Hepatocyte (in vitro differentiated cells): ENCODE results near the gene CDC42BPB. TPM values are rescaled to one million over a fixed set of nuclear protein-coding genes. Genes with fewer than 3 reads are reported as not detected.

Experiments used
- DNase-seq: peaks from one replicate; pipeline ENCODE4 v3.0.0-alpha.2; 2016; ENCODE audit warnings: low spot score
- H2AFZ ChIP-seq: fragments of 200-600 bp; sonication (generic); 2 replicates; pipeline ENCODE4 v1.6.0; 2016; ENCODE audit warnings: antibody characterized with exemption, mild to moderate bottlenecking
- H3K27ac ChIP-seq: fragments of 200-600 bp; sonication (generic); 2 replicates; pipeline ENCODE4 v1.5.1; 2016; ENCODE audit warnings: mild to moderate bottlenecking
- H3K27me3 ChIP-seq: fragments of 200-600 bp; sonication (generic); 2 replicates; pipeline ENCODE4 v1.6.1; 2016
- H3K36me3 ChIP-seq: fragments of 200-600 bp; sonication (generic); replicated peaks from 2 replicates; pipeline ENCODE4 v1.5.1; 2016; ENCODE audit warnings: low read depth; ENCODE audit not compliant: insufficient read depth
- H3K4me1 ChIP-seq: fragments of 200-600 bp; sonication (generic); 2 replicates; pipeline ENCODE4 v1.5.1; 2016; ENCODE audit warnings: mild to moderate bottlenecking, moderate library complexity; ENCODE audit not compliant: insufficient read depth
- H3K4me2 ChIP-seq: fragments of 200-600 bp; sonication (generic); 2 replicates; pipeline ENCODE4 v1.6.0; 2016
- H3K4me3 ChIP-seq: fragments of 200-600 bp; sonication (generic); 2 replicates; pipeline ENCODE4 v1.5.1; 2016; ENCODE audit warnings: mild to moderate bottlenecking
- H3K79me2 ChIP-seq: fragments of 200-600 bp; sonication (generic); 2 replicates; pipeline ENCODE4 v1.6.0; 2017; ENCODE audit warnings: mild to moderate bottlenecking
- H3K9me2 ChIP-seq: fragments of 200-600 bp; sonication (generic); replicated peaks from 2 replicates; pipeline ENCODE4 v1.6.0; 2017; ENCODE audit warnings: mild to moderate bottlenecking; ENCODE audit not compliant: insufficient read depth
- H3K9me3 ChIP-seq: fragments of 200-600 bp; sonication (generic); 2 replicates; pipeline ENCODE4 v1.5.1; 2016; ENCODE audit warnings: low read depth, mild to moderate bottlenecking
- H4K20me1 ChIP-seq: fragments of 200-600 bp; sonication (generic); 2 replicates; pipeline ENCODE4 v1.6.0; 2016; ENCODE audit warnings: mild to moderate bottlenecking; ENCODE audit not compliant: insufficient read depth, poor library complexity, severe bottlenecking
- EZH2 ChIP-seq: fragments of 200-600 bp; sonication (generic); IDR thresholded peaks from 2 replicates; pipeline ENCODE4 v1.6.1; 2016; ENCODE audit warnings: antibody characterized with exemption, mild to moderate bottlenecking, borderline replicate concordance
- EZH2phosphoT487 ChIP-seq: fragments of 200-600 bp; sonication (generic); IDR thresholded peaks from one replicate; pipeline ENCODE4 v1.6.1; 2018; ENCODE audit warnings: antibody characterized with exemption, mild to moderate bottlenecking, low read depth, moderate library complexity; ENCODE audit not compliant: unreplicated experiment, severe bottlenecking
- WGBS: methylation state at CpG from one replicate; pipeline ENCODE4 v1.1.6; 2016; ENCODE audit warnings: low lambda C conversion rate; ENCODE audit errors: missing lambda C conversion rate; 5-methylcytosine and 5-hydroxymethylcytosine counted together
- polyA plus RNA-seq: library from polyadenylated mRNA; unstranded; fragments of >200 nt; fragmentation: Nextera tagmentation; extraction: Ambion mirVana; gene quantifications from 2 replicates; pipeline ENCODE4 v1.2.1, GENCODE V29; 2016
- total RNA-seq: library from RNA; depleted of rRNA; stranded (reverse); fragments of >200 nt; gene quantifications from 2 replicates; pipeline ENCODE4 v1.2.3, GENCODE V29; 2014
- TF ChIP-seq, protein P1 (sequence below): fragments of 200-600 bp; sonication (generic); IDR thresholded peaks from 2 replicates; pipeline ENCODE4 v1.5.1; 2016; ENCODE audit warnings: antibody characterized with exemption, mild to moderate bottlenecking; ENCODE audit not compliant: poor library complexity

Gene CDC42BPB
- total and polyA plus RNA-seq, 2 experiments from 2014 or later: 10.2 to 60.6 TPM

- H3K27me3 ChIP-seq: no peaks in the 10 kb centered on the region
- peaks cover 45% of the 10 kb centered on the region for H3K4me1 ChIP-seq
- TF ChIP-seq, protein P1, sequence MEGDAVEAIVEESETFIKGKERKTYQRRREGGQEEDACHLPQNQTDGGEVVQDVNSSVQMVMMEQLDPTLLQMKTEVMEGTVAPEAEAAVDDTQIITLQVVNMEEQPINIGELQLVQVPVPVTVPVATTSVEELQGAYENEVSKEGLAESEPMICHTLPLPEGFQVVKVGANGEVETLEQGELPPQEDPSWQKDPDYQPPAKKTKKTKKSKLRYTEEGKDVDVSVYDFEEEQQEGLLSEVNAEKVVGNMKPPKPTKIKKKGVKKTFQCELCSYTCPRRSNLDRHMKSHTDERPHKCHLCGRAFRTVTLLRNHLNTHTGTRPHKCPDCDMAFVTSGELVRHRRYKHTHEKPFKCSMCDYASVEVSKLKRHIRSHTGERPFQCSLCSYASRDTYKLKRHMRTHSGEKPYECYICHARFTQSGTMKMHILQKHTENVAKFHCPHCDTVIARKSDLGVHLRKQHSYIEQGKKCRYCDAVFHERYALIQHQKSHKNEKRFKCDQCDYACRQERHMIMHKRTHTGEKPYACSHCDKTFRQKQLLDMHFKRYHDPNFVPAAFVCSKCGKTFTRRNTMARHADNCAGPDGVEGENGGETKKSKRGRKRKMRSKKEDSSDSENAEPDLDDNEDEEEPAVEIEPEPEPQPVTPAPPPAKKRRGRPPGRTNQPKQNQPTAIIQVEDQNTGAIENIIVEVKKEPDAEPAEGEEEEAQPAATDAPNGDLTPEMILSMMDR: no peak
- no peak for TF ChIP-seq EZH2
- TF ChIP-seq EZH2phosphoT487: no peak
- no peak overlapping the region for H2AFZ ChIP-seq
- no peak overlapping the region for H3K4me3 ChIP-seq
- peak overlapping the region; percentile 84 for H3K27ac ChIP-seq
- no peak for DNase-seq
- no peaks in the 10 kb centered on the region for H3K79me2 ChIP-seq
- no peaks in the 10 kb centered on the region for H3K9me3 ChIP-seq
- H3K4me2 ChIP-seq: peak overlapping the region; percentile 70
- H3K36me3 ChIP-seq: no peaks in the 10 kb centered on the region
- 83% methylated on average over 31 of the region's 31 CpGs for WGBS
- H3K9me2 ChIP-seq: no peaks in the 10 kb centered on the region
- no peaks in the 10 kb centered on the region for H4K20me1 ChIP-seq
Measured at GRCh38 chr14:103097994-103098957, 40.9 kb upstream of the CDC42BPB start.

GRCh38 chr14:103097244-103097993, 40.1 kb upstream of the CDC42BPB start:
- Histone ChIP-seq H2AFZ (no peak overlapping the region), H4K20me1 (no peaks in the 10 kb centered on the region), H3K27me3 (no peaks in the 10 kb centered on the region), H3K79me2 (no peaks in the 10 kb centered on the region), H3K9me2 (no peaks in the 10 kb centered on the region), H3K4me1 (peaks cover 45% of the 10 kb centered on the region), H3K27ac (peak overlapping the region; percentile 84), H3K4me2 (no peak overlapping the region), H3K36me3 (no peaks in the 10 kb centered on the region), H3K4me3 (no peak overlapping the region), H3K9me3 (no peaks in the 10 kb centered on the region)
- DNase-seq: no peak
- WGBS: 91% methylated on average over 24 of the region's 26 CpGs
- TF ChIP-seq EZH2phosphoT487: no peak
- TF ChIP-seq, protein P1: no peak
- TF ChIP-seq EZH2: no peak

DNA sequence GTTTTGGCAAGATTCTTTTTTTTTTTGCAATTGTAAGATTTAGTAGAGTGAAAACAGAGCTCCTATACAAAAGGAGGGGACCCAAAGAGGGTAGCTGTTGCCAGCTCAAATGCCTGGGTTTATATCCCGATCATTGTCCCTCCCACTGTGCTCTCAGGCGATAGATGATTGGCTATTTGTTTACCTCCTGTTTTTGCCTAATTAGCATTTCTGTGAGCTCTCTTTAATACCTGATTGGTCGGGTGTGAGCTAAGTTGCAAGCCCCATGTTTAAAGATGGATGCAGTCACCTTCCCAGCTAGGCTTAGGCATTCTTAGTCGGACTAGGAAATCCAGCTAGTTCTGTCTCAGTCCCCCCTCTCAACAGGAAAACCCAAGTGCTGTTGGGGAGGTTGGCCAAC, 39.0 kb upstream of the CDC42BPB start:
- no peak overlapping the region for H3K4me2 ChIP-seq
- peaks cover 42% of the 10 kb centered on the region for H3K4me1 ChIP-seq
- no peak overlapping the region for H3K27ac ChIP-seq
- no peaks in the 10 kb centered on the region for H3K9me3 ChIP-seq
- no peaks in the 10 kb centered on the region for H3K36me3 ChIP-seq
- H3K27me3 ChIP-seq: no peaks in the 10 kb centered on the region
- H3K79me2 ChIP-seq: no peaks in the 10 kb centered on the region
- H4K20me1 ChIP-seq: no peaks in the 10 kb centered on the region
- no peak overlapping the region for H2AFZ ChIP-seq
- H3K4me3 ChIP-seq: no peak overlapping the region
- 69% methylated on average over 4 of the region's 4 CpGs for WGBS
- no peaks in the 10 kb centered on the region for H3K9me2 ChIP-seq
- TF ChIP-seq EZH2: no peak
- DNase-seq: no peak
